ENCODE data around the gene RND2.

Gene RND2

DNA sequence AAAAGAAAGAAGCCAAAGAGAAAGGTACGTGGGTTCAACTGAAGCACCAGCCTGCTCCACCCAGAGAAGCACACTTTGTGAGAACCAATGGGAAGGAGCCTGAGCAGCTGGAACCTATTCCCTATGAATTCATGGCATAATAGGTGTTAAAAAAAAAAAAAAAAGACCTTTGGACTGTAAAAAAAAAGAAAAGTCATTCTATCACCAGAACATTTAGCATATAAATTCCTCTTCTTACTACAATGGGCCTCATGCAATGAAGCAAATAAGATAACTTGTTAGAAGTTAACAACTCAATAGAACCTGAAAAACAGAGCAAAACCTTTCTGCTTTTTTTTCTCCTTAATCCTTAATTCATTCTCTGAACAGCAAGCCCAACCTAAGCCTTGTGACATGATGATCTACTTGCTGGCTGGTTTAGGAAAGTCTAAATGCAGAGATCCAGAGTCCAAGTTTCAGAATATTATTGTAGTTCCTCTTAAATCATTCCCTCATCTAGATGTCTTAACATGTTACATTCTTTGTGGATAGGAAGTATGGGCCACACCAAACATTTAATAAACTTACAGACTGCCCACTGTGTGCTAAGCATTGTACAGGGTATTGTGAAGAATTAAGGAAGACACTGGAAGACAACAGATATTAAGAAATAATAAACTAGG is 54.7 kb downstream of the RND2 start:
- DNase-seq, result no peak
